HepG2 (cell line): ENCODE measurements around the gene ZCCHC24.

Experiments
- ATAD3A ChIP-seq: sonication (generic); formaldehyde crosslinking; IDR thresholded peaks from 2 replicates; pipeline ENCODE4 v1.4.0; 2020; ENCODE audit warnings: missing genetic modification reagents
- ERF ChIP-seq: IDR thresholded peaks from 2 replicates; pipeline ENCODE4 v1.6.1; 2018; ENCODE audit warnings: missing biosample characterization, missing genetic modification reagents
- FOXJ3 ChIP-seq: sonication (generic); formaldehyde crosslinking; IDR thresholded peaks from 2 replicates; pipeline ENCODE4 v1.4.0; 2020; ENCODE audit warnings: missing genetic modification reagents, mild to moderate bottlenecking, borderline replicate concordance
- HCFC1 ChIP-seq: fragments of 150-350 bp; IDR thresholded peaks from 2 replicates; pipeline ENCODE4 v1.6.1; 2014; ENCODE audit warnings: low read depth, low read length
- HDAC6 ChIP-seq: fragments of 200-600 bp; sonication (generic); IDR thresholded peaks from 2 replicates; pipeline ENCODE4 v1.7.0; 2017; ENCODE audit warnings: mild to moderate bottlenecking, antibody characterized with exemption, low read length, low read depth
- HMG20B ChIP-seq: conservative IDR thresholded peaks from 2 replicates; pipeline ENCODE4 v1.6.1; 2016; ENCODE audit warnings: missing genetic modification reagents, missing compliant biosample characterization
- JUN ChIP-seq: sonication (generic); formaldehyde crosslinking; IDR thresholded peaks from 2 replicates; pipeline ENCODE4 v1.4.0; 2020; ENCODE audit warnings: mild to moderate bottlenecking, missing genetic modification reagents
- KDM2A ChIP-seq: sonication (generic); formaldehyde crosslinking; IDR thresholded peaks from 2 replicates; pipeline ENCODE4 v1.4.0; 2020; ENCODE audit warnings: low read depth, missing genetic modification reagents, borderline replicate concordance
- SRSF9 ChIP-seq: fragments of 200-400 bp; formaldehyde crosslinking; IDR thresholded peaks from 2 replicates; pipeline ENCODE4 v1.6.1; 2018; ENCODE audit warnings: borderline replicate concordance, mild to moderate bottlenecking, low read depth, low read length; ENCODE audit not compliant: insufficient read depth, poor library complexity, severe bottlenecking
- ZNF124 ChIP-seq: sonication (generic); formaldehyde crosslinking; IDR thresholded peaks from 2 replicates; pipeline ENCODE4 v1.4.0; 2020; ENCODE audit warnings: missing genetic modification reagents
- TF ChIP-seq, protein P1 (sequence below): sonication (generic); formaldehyde crosslinking; IDR thresholded peaks from 2 replicates; pipeline ENCODE4 v1.5.0; 2020; ENCODE audit warnings: mild to moderate bottlenecking, missing genetic modification reagents, moderate library complexity
- TF ChIP-seq, protein P2 (sequence below): sonication (generic); formaldehyde crosslinking; IDR thresholded peaks from 2 replicates; pipeline ENCODE4 v1.5.0; 2020; ENCODE audit warnings: missing genetic modification reagents, mild to moderate bottlenecking, borderline replicate concordance
- TF ChIP-seq, protein P3 (sequence below): IDR thresholded peaks from 2 replicates; pipeline ENCODE4 v1.6.1; 2012; ENCODE audit warnings: inconsistent platforms

DNA sequence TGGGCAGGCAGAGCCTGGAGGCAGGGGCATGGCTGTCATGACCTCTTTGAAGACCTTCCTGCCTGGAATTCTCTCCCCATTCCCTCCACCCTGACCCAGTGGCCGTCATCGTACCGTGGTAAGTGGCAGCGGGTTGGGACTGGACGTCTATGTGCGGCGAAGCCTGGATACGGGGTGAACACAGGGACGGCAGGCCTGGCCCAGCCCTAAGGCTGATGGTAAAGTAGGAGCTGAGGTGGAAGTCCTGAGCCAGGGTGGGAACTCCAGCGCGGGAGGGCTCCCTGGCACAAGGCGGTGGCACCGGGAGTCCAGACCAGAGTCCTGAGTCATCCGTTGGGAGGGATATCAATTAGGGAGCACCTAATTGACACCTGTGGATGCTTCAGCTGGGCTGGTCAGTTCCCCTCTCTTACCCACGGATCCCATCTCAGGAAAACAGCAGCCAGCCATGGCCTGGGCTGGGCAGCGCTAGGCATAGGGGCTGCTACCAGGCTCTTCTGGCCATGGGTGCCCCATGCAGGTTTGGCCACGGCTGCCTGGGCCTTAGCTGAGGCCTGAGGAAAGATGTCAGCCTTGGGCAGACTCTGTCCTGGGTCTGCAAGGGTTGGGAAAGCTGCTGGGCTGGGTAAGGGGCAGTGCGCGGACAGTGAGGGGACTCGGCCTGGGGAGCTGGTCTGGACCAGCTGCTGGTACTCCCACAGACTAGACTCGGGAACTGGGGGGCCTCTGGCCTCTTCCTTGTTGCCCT, 94.8 kb downstream of the ZCCHC24 start:
- TF ChIP-seq ATAD3A (CRISPR knock-in tag), result no peak
- TF ChIP-seq, protein P1, sequence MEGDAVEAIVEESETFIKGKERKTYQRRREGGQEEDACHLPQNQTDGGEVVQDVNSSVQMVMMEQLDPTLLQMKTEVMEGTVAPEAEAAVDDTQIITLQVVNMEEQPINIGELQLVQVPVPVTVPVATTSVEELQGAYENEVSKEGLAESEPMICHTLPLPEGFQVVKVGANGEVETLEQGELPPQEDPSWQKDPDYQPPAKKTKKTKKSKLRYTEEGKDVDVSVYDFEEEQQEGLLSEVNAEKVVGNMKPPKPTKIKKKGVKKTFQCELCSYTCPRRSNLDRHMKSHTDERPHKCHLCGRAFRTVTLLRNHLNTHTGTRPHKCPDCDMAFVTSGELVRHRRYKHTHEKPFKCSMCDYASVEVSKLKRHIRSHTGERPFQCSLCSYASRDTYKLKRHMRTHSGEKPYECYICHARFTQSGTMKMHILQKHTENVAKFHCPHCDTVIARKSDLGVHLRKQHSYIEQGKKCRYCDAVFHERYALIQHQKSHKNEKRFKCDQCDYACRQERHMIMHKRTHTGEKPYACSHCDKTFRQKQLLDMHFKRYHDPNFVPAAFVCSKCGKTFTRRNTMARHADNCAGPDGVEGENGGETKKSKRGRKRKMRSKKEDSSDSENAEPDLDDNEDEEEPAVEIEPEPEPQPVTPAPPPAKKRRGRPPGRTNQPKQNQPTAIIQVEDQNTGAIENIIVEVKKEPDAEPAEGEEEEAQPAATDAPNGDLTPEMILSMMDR, result no peak
- TF ChIP-seq HMG20B (CRISPR knock-in tag), result no peak
- TF ChIP-seq KDM2A, result no peak
- TF ChIP-seq ZNF124, result no peak
- TF ChIP-seq, protein P2, sequence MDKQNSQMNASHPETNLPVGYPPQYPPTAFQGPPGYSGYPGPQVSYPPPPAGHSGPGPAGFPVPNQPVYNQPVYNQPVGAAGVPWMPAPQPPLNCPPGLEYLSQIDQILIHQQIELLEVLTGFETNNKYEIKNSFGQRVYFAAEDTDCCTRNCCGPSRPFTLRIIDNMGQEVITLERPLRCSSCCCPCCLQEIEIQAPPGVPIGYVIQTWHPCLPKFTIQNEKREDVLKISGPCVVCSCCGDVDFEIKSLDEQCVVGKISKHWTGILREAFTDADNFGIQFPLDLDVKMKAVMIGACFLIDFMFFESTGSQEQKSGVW (CRISPR knock-in tag), result no peak
- no peak for TF ChIP-seq HCFC1
- no peak for TF ChIP-seq HDAC6
- no peak for TF ChIP-seq FOXJ3 (CRISPR knock-in tag)
- TF ChIP-seq, protein P3, sequence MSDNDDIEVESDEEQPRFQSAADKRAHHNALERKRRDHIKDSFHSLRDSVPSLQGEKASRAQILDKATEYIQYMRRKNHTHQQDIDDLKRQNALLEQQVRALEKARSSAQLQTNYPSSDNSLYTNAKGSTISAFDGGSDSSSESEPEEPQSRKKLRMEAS, result no peak
- no peak for TF ChIP-seq ERF (CRISPR knock-in tag)
- TF ChIP-seq SRSF9, result no peak
- TF ChIP-seq JUN (CRISPR knock-in tag), result no peak
